ENCODE measurements around the gene RARA.

The RARA gene

GRCh38 chr17:40309031-40309948 is at the start of gene RARA:
Gene RARA, plus strand, starts transcription at chr17:40309180. Its CDS starts 22,039 bp downstream, at chr17:40331219.
- no peak for DNase-seq

- no peak for DNase-seq
Observed at GRCh38 chr17:40259505-40259904, 49.5 kb upstream of the RARA start.

GRCh38 chr17:40260528-40260927 is 48.5 kb upstream of the RARA start:
- DNase-seq, result no peak

- no peak for DNase-seq
Observed at GRCh38 chr17:40264458-40265185, 44.4 kb upstream of the RARA start.

- no peak for DNase-seq
Observed at GRCh38 chr17:40265337-40265736, 43.6 kb upstream of the RARA start.

- DNase-seq, result no peak
Observed at GRCh38 chr17:40266882-40267281, 42.1 kb upstream of the RARA start.

GRCh38 chr17:40268141-40268712 is 40.8 kb upstream of the RARA start:
- no peak for DNase-seq

- no peak for DNase-seq
Observed at GRCh38 chr17:40278414-40278813, 30.6 kb upstream of the RARA start.

- DNase-seq, result no peak
Observed at GRCh38 chr17:40279402-40279801, 29.6 kb upstream of the RARA start.

GRCh38 chr17:40281663-40282062 is 27.3 kb upstream of the RARA start:
- DNase-seq, result no peak

GRCh38 chr17:40283662-40284061 is 25.3 kb upstream of the RARA start:
- no peak for DNase-seq

- no peak for DNase-seq
Observed at GRCh38 chr17:40284085-40284713, 24.8 kb upstream of the RARA start.

GRCh38 chr17:40286473-40286872 is 22.5 kb upstream of the RARA start:
- no peak for DNase-seq

- no peak for DNase-seq
Observed at GRCh38 chr17:40287159-40287493, 21.9 kb upstream of the RARA start.

- DNase-seq, result peak; percentile 97
Observed at GRCh38 chr17:40287494-40288369, 21.2 kb upstream of the RARA start, which contains the start of gene CDC6. Gene CDC6, plus strand, starts transcription at chr17:40287879. Its CDS starts 1,542 bp downstream, at chr17:40289421.

- DNase-seq, result no peak
Observed at GRCh38 chr17:40290629-40291280, 18.2 kb upstream of the RARA start.

- DNase-seq, result no peak
Observed at GRCh38 chr17:40291281-40291664, 17.7 kb upstream of the RARA start.

- no peak for DNase-seq
Observed at GRCh38 chr17:40293363-40293762, 15.6 kb upstream of the RARA start.

GRCh38 chr17:40295488-40296436 is 13.2 kb upstream of the RARA start:
- no peak for DNase-seq

- no peak for DNase-seq
Observed at GRCh38 chr17:40297511-40297910, 11.5 kb upstream of the RARA start.
